Tibial nerve (tissue), 4 donors: ENCODE measurements around the gene MRPS11. TPM values are rescaled to one million over a fixed set of nuclear protein-coding genes. Genes with fewer than 3 reads are reported as not detected.
A peak's percentile ranks its signal among the peaks of the same experiment; 100 is the strongest.
"Not testable (repeated sequence)": the region's sequence is repeated elsewhere in the genome, so short reads cannot be mapped to it uniquely, and the experiment has no call there.

Experiments used
- DNase-seq, 2 donors: peaks; one replicate each; pipeline ENCODE4 v3.0.0-alpha.2; 2019; ENCODE audit warnings: low spot score in 2 of 2
- H3K27ac ChIP-seq, 4 donors: fragments of 200-600 bp; sonication (generic) in 3 of 4; one replicate each; pipeline ENCODE4 v1.5.1; 2017 to 2019; ENCODE audit warnings: mild to moderate bottlenecking in 1 of 4
- H3K27me3 ChIP-seq, 2 donors: fragments of 200-600 bp; sonication (generic) in 1 of 2; one replicate each; pipeline versions ENCODE4 v1.5.1 to v1.6.0; 2017 to 2019
- H3K36me3 ChIP-seq, 3 donors: fragments of 200-600 bp; sonication (generic); one replicate each; pipeline ENCODE4 v1.5.1; 2018 to 2019
- H3K4me1 ChIP-seq, 4 donors: fragments of 200-600 bp; sonication (generic) in 3 of 4; one replicate each; pipeline ENCODE4 v1.5.1; 2017 to 2019
- H3K4me3 ChIP-seq, 4 donors: fragments of 200-600 bp; sonication (generic) in 3 of 4; one replicate each; pipeline ENCODE4 v1.5.1; 2017 to 2019; ENCODE audit warnings: mild to moderate bottlenecking in 1 of 4, moderate library complexity in 1 of 4
- H3K9me3 ChIP-seq, 4 donors: fragments of 200-600 bp; sonication (generic) in 3 of 4; one replicate each; pipeline ENCODE4 v1.5.1; 2017 to 2019
- EP300 ChIP-seq, 2 donors: sonication (generic); formaldehyde crosslinking; IDR thresholded peaks; one replicate each; pipeline ENCODE4 v1.6.1; 2017; ENCODE audit warnings: antibody characterized with exemption in 2 of 2, mild to moderate bottlenecking in 1 of 2
- POLR2A ChIP-seq, 2 donors: fragments of 450-650 bp; IDR thresholded peaks; one replicate each; pipeline ENCODE4 v1.6.1; 2017; ENCODE audit warnings: antibody characterized with exemption in 2 of 2, mild to moderate bottlenecking in 2 of 2, moderate library complexity in 2 of 2
- WGBS, 2 donors: methylation state at CpG; one replicate each; pipeline ENCODE4 v1.1.5; 2018; 5-methylcytosine and 5-hydroxymethylcytosine counted together
- total RNA-seq, 4 donors: library from RNA; depleted of rRNA; stranded (reverse); fragments of >200 nt; gene quantifications; one replicate each; pipeline ENCODE4 v1.1.0, GENCODE V29; 2016
- TF ChIP-seq, protein P1 (sequence below), 5 experiments: fragments of 200-600 bp in 3 of 5; fragments of 450-650 bp in 2 of 5; sonication (generic) in 3 of 5; IDR thresholded peaks; one replicate each; pipeline ENCODE4 v1.5.1; 2016 to 2019; ENCODE audit warnings: antibody characterized with exemption in 5 of 5, mild to moderate bottlenecking in 3 of 5, moderate library complexity in 2 of 5

Gene MRPS11
- total RNA-seq, 4 donors from 2014 or later: 22.2 to 45.4 (median 37.1) TPM

DNA sequence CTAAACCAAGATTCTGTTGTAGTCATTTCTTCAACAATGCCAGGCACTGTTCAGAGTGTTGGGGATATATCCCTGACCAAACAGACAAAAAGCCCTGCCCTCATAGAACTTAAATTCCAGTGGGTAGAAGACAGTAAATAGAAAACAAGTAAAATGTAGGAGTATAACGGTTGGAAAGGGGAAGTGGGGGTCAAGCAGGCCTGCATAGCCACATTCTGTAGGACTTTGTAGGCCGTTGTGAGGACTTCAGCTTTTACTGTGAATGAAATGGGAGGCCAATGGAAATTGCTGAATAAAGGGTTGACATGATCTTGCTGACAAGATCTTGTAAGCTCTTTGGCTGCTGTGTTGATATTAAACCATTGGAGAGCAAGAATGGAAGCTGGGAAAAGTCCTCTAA lies 1.8 kb downstream of the MRPS11 start:
- TF ChIP-seq, protein P1, sequence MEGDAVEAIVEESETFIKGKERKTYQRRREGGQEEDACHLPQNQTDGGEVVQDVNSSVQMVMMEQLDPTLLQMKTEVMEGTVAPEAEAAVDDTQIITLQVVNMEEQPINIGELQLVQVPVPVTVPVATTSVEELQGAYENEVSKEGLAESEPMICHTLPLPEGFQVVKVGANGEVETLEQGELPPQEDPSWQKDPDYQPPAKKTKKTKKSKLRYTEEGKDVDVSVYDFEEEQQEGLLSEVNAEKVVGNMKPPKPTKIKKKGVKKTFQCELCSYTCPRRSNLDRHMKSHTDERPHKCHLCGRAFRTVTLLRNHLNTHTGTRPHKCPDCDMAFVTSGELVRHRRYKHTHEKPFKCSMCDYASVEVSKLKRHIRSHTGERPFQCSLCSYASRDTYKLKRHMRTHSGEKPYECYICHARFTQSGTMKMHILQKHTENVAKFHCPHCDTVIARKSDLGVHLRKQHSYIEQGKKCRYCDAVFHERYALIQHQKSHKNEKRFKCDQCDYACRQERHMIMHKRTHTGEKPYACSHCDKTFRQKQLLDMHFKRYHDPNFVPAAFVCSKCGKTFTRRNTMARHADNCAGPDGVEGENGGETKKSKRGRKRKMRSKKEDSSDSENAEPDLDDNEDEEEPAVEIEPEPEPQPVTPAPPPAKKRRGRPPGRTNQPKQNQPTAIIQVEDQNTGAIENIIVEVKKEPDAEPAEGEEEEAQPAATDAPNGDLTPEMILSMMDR (IDR thresholded peaks at IDR 0.05): no peak
- TF ChIP-seq EP300 (IDR thresholded peaks at IDR 0.05) (no peak), POLR2A (IDR thresholded peaks at IDR 0.05) (no peak)
- H3K4me3 ChIP-seq: no peak overlapping the region
- H3K27ac ChIP-seq: no peak overlapping the region
- no peaks in the 10 kb centered on the region for H3K27me3 ChIP-seq
- H3K4me1 ChIP-seq: peaks cover 0 to 42% (median 21%) of the 10 kb centered on the region in 4 donors
- peaks cover 0 to 38% (median under 1%) of the 10 kb centered on the region in 3 donors for H3K36me3 ChIP-seq
- H3K9me3 ChIP-seq: no peaks in the 10 kb centered on the region
- DNase-seq: no peak
- 78 to 84% methylated on average over 2 of the region's 2 CpGs for whole genome bisulfite sequencing, 2 donors

DNA sequence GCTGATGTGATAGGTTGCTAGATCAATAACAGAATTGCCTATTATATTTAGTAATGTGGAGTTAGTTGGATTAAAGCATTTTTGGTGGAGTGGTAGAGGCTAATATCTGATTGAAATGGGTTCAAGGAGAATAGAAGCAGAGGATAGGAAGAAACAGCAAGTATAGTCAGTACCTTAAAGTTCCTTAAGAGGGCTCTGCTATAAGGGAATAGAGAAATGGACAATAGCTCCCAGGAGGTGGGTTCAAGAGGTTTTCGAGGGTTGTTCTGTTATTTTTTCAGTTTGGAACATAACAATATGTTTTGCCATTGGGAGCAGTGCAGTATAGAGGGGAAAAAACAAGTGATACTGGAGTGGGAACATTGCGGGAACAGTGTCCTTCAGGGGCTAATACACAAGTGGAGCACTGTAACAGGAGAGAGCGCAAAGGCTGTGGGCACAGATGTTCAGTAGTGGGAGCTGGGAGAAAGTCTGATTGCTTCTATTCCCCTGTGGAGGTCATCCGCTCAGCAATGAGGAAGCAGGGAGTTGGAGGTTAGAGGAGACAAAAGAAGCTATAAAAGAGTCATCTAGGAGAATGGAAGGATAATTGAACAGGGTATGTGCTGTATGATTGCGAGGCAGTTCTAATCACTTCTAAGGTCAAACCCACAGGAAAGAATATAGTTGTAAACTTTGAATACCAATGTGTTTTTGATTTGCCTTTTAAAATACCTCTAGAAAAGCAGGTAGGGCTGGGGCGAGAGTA lies 3.3 kb downstream of the MRPS11 start:
- no peaks in the 10 kb centered on the region for H3K9me3 ChIP-seq
- DNase-seq: no peak
- H3K4me1 ChIP-seq: peaks cover 0 to 33% (median 18%) of the 10 kb centered on the region in 4 donors
- WGBS, 2 donors: 66 to 68% methylated on average over 6 of the region's 6 CpGs
- no peak overlapping the region for H3K27ac ChIP-seq
- peaks cover 0 to 47% (median 0%) of the 10 kb centered on the region in 3 donors for H3K36me3 ChIP-seq
- H3K4me3 ChIP-seq: no peak overlapping the region
- TF ChIP-seq EP300 (IDR thresholded peaks at IDR 0.05) (no peak), POLR2A (IDR thresholded peaks at IDR 0.05) (no peak)
- TF ChIP-seq, protein P1 (IDR thresholded peaks at IDR 0.05): no peak
- no peaks in the 10 kb centered on the region for H3K27me3 ChIP-seq

- DNase-seq: no peak
- WGBS, 2 donors: 73 to 82% methylated on average over 4 of the region's 4 CpGs
- Histone ChIP-seq H3K36me3 (peaks cover 0 to 58% (median 0%) of the 10 kb centered on the region in 3 donors), H3K9me3 (no peaks in the 10 kb centered on the region), H3K27ac (no peak overlapping the region), H3K4me1 (peaks cover 0 to 35% (median 9%) of the 10 kb centered on the region in 4 donors), H3K27me3 (no peaks in the 10 kb centered on the region), H3K4me3 (no peak overlapping the region)
- TF ChIP-seq POLR2A (IDR thresholded peaks at IDR 0.05): no peak
- TF ChIP-seq EP300 (IDR thresholded peaks at IDR 0.05): no peak
- TF ChIP-seq, protein P1 (IDR thresholded peaks at IDR 0.05): no peak
These were observed 4.7 kb downstream of the MRPS11 start for GRCh38 chr15:88472225-88472624.

DNA sequence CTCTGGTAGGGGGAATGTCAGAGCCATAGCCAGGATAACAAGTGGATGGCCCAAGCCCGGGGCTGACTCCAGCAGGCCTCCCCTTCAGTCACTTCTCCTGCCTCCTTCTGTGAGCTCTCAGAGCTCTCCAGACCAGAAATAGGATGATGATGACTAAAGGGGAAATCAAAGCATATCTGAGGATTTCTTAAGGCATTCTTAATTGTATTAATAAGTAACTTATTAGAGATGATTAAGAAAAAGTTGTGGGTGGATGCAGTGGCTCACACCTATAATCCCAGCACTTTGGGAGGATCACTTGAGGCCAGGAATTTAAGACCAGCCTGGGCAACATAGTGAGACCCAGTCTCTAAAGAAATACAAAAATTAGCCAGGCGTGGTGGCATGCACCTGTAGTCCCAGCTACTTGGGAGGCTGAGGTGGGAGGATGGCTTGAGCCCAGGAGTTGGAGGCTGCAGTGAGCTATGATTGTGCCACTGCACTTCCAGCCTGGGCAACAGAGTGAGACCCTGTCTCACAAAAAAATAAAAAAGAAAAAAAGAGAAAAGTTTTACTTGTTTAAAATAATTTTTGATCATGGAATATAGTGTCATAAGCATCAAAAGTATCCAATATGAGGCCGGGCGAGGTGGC lies 6.3 kb downstream of the MRPS11 start:
- peaks cover 0 to 73% (median 0%) of the 10 kb centered on the region in 3 donors for H3K36me3 ChIP-seq
- DNase-seq, H3K4me3 ChIP-seq, H3K27me3 ChIP-seq, H3K9me3 ChIP-seq, H3K27ac ChIP-seq: not testable (repeated sequence)
- WGBS, 2 donors: 91 to 97% methylated on average over 4 of the region's 4 CpGs
- H3K4me1 ChIP-seq: peaks cover 0 to 28% (median 2%) of the 10 kb centered on the region in 4 donors

DNA sequence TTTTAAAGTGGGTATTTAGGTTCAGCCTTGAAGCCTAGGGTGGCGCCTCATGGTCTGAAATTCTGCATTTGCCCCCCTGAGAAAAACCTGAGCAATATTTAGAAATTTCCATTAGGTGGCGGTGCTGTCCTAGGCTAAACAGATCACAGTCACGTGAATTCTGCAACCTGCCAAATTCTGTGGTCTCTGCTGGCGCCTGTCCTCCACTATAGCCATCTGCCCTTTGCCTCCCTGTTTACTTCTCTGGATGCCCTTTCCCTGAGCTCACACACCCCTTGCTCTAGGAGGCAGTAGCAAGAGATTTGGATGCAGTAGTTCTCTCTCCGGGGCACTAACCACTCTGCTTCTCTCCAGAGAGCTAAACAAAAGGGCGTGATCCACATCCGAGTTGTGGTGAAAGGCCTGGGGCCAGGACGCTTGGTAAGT lies 9.1 kb downstream of the MRPS11 start:
- 32 to 34% methylated on average over 8 of the region's 8 CpGs for WGBS, 2 donors
- Histone ChIP-seq H3K9me3 (no peaks in the 10 kb centered on the region), H3K4me3 (no peak overlapping the region), H3K36me3 (peaks cover 0 to 85% (median 0%) of the 10 kb centered on the region in 3 donors), H3K27me3 (no peaks in the 10 kb centered on the region), H3K27ac (peak overlapping the region in 1 of 4 donors; percentile 41), H3K4me1 (peaks cover 0 to 14% (median 0%) of the 10 kb centered on the region in 4 donors)
- peak in 1 of 2 donors; percentile 37 for DNase-seq
- TF ChIP-seq, protein P1 (IDR thresholded peaks at IDR 0.05): peak; percentile 14 to 66 (median 35)
- no peak for TF ChIP-seq POLR2A (IDR thresholded peaks at IDR 0.05)
